HEK293T (cell line): ENCODE measurements around the gene DDX5.

ENCODE experiments used
- FOXA1 ChIP-seq: fragments of 450-650 bp; IDR thresholded peaks from 2 replicates; pipeline ENCODE4 v1.6.1; 2016; ENCODE audit warnings: mild to moderate bottlenecking
- SUZ12 ChIP-seq: fragments of 450-650 bp; IDR thresholded peaks from 2 replicates; pipeline ENCODE4 v1.6.1; 2016; ENCODE audit warnings: mild to moderate bottlenecking

DNA sequence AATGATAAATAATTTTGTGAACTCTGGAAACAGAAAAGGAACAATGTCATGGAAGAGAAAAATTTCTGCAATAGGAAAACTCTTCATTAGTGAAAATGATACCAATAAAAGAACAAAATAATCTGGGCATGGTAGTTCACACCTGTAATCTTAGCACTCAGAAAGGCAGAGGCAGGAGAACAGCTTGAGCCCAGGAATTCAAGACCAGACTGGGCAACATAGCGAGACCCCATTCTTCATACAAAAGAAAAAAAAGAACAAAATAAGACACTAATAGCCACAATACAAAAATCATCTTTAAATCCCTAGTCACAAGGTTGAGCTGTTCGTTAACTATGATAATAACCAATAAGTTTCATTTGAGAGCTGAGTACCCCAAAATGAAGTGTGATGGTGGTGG lies 17.8 kb downstream of the DDX5 start:
- TF ChIP-seq SUZ12 (no peak), FOXA1 (no peak)
